GM21360 (cell line): ENCODE data around the gene PHC1.
A peak's percentile ranks its signal among the peaks of the same experiment; 100 is the strongest.
"Not testable (repeated sequence)": the region's sequence is repeated elsewhere in the genome, so short reads cannot be mapped to it uniquely, and the experiment has no call there.

ENCODE experiments used
- ATAC-seq: cut with Tn5 transposase; IDR thresholded peaks from one replicate; pipeline ENCODE4 v1.9.1; 2021; ENCODE audit warnings: mild to moderate bottlenecking, moderate library complexity; ENCODE audit not compliant: unreplicated experiment

Gene PHC1

DNA sequence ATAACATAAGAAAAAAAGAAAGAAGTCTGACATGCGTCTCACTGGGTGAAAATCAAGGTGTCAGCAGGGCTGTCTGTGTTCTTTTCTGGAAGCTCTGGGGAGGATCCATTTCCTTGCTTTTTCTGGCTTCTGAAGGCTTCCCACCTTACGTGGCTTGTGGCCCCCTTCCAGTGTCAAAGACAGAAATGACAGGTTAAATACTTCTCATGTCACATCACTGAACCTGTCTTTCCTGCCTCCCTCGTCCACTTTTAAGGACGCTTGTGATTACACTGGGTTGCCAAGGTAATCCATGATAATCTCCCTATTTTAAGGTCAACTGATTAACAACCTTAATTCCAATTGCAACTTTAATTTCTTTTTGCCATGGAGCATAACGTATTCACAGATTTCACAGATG lies 4.6 kb upstream of the PHC1 start:
- no peak for ATAC-seq

DNA sequence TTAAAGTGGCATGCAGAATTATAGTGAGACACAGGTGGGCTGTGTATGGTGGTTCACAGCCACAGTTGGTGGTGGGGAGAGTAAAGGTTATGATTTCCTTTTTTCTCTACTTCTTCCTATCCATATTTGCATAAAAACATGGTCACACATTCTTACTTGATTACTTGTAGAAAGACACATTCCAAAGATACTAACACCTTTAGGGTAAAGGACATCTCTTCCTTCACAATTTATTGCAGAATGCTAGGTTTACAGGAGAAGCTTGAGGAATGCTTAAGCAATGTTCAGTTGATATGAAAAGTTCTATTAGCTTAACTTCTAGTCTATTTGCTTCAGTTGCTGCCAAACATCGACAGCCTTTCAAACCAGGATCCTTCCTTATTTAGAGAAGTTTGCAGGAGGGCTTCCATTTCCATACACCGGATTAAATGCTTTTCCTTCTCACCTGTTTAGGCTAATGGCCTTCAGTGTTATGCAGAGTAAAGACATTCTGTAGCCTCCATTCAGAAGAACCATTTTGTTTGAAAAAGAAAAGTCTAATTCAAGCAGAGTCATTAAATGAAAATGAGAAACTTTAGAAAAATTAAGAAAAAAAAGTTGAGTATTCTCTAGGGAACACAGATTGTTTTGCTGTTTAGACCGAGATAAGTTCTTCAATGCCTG lies 2.6 kb upstream of the PHC1 start:
- ATAC-seq, result no peak

DNA sequence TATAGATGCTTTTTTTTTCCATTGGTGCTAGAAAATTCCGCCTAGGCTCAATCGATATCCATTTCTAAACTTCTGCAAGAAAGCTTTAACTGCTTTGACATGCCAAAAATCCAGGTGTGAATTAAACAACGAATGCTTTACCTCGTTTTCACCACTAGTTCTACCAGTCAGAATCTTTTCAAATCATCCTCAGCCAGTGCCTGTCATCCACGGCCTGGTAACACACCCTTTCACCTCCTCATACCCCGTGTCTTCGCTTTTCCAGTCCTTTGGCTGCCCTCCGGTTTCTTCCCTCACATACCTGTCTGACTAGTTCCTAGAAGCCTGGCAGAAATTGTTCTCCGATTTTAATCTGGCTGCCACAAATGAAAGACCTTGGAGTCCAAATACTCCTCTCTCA lies 1.4 kb upstream of the PHC1 start:
- no peak for ATAC-seq

DNA sequence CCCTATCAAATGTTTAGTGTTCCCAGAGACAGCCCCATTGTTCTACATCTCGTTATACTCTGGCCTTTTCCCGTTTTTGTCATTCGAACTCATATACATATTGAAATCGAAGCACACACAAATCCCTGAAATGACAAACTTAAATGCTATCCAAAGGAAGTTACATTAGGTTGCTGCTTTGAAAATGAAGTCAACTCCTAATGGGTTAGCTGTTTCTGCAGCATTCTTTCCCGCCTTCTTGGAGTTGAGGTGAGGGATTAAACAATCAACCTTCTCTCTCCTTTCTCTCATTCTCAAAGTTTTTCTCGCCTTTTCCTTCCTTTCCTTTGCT lies 642 bp upstream of the PHC1 start:
- no peak for ATAC-seq

DNA sequence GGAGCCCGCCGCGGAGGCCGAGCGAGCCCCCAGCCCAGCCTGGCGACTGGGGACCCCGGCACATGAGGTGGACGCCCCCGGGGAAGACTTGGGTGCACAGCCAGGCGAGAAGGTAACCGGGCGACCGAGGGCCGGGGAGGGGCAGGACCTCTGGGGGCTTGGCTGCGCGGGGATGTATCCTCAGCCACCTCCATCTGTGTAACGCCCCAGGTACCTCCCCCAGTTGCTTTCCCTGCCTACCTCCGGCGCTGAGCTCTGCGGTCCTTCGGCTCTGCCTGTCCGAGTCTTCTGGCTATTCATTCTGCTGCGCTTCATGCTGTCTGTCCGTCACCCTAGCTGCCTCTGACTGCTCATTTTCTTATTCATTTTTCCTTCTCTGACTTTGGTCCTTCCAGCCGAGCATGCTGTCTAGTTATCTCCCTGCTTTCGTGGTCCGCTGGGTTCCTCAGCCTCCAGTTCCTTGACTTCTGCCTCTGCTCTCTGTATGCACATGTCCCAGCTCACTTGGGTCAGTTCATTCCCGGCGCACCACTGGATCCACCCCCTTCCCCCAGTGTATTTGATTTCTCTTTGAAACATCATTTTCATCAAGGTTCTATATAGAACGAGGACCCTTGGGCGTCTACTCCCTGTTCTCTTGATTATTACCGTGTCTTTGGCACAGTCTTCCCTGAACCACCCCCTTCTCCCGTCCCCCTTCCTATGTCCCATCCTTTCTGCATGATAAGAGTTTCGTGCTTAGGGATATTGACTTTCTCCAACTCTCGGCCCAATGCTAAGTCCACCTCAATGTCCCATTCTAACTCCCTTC lies 612 bp downstream of the PHC1 start:
- ATAC-seq, result peak; percentile 61

DNA sequence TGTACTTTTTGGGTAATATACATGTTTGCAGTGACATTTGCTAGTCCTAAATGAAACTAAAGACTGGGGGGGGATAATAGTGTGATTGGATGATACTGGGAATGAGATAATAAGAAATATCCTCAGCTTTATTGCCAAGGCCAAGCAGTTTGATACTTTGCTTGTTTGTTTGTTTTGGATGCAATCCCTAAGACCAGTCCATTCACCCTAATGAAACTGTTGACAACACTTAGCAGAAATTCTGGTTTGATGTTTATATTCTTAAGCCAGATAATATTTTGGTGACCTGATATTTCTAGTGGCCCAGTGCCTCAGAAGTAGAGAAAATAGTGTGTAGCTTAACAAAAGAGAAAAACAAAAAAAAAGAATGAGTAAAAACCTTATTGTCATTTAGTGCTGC lies 1.8 kb downstream of the PHC1 start:
- no peak for ATAC-seq

DNA sequence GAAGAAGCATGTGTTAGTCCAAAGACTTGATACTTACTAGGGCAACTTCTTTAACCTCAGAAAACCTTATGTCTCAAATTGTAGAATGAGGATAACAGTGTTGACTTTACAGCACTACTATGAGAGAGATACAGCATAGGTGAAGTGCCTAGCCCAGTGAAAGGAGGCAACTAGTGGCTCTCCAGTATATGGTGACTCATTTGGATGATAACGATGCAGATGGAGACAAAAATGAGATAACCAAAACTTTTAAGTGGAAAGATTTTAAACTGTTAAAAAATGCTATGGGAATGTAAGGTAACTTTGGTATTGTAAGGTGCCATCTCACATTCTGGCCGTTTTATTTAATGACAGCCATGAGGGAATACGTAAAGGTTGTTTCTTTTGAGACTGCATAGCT lies 2.7 kb downstream of the PHC1 start:
- no peak for ATAC-seq

DNA sequence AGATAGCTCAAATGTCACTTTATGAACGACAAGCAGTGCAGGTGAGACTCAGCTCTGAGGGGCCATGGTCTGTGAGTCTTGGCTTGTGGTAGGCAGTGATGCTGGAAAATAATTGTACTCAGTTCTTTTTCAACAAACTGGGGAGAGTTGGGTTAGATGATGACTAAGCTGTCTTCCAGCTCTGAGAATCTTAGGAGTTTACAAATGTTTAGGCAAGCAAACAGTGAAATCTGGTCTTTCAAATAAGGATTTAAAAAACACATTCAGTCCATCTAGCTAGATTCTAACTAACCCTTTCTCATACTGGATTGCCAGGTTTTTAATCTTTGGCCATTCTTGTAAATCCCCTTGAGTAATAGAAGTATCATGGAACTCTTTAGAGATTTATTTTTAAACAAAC lies 3.4 kb downstream of the PHC1 start:
- ATAC-seq, result no peak

DNA sequence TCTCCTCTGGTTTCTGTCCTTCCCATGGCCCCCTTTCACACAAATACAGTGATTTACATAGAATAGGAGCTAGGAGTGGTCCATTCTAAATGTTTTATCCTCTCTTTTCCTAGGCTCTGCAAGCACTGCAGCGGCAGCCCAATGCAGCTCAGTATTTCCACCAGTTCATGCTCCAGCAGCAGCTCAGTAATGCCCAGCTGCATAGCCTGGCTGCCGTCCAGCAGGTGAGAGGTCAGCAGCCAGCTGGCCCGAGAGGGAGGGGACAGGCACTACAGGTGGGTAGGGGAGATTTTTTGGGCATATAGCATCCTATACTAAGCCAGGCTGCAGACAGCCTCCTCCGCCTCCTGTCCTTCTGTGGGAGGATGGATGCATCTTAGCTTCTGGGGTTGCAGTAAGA lies 5.3 kb downstream of the PHC1 start:
- ATAC-seq, result not testable (repeated sequence)

DNA sequence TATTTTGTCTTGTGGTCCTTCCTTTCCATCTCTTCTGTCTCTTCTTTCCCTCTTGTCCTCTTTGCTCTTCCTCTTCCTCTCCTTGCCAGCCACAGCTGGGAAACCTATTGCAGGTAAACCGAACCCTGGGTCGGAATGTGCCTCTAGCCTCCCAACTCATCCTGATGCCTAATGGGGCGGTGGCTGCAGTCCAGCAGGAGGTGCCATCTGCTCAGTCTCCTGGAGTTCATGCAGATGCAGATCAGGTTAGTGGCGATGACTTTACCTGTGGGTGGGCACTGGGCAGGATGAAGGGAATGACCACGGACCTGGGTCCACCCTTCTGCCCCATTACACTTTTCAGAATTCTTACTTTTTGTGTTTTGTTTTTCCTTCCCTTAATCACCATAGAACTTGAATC lies 8.2 kb downstream of the PHC1 start:
- ATAC-seq, result no peak

DNA sequence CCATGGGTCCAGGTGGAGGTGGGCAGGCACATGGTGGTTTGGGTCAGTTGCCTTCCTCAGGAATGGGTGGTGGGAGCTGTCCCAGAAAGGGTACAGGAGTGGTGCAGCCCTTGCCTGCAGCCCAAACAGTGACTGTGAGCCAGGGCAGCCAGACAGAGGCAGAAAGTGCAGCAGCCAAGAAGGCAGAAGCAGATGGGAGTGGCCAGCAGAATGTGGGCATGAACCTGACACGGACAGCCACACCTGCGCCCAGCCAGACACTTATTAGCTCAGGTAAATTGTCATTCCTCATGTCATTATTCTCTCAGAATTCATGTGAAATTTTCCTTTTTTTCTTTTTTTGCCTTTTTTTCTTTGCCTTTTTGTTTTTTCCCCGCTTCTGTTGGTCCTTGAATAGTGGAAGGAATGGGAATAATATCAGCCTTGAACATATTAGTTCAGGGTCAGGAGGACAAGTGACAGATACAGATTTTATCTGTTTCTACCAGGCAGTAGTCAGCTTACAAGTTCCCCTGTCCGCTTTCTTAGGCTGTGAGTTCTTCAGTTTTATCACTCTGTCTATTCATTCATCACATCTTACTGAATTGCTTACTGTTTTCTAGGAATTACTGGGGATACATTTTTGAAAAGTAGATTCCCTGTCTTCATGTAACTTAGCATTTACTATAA lies 16.5 kb downstream of the PHC1 start:
- not testable (repeated sequence) for ATAC-seq

DNA sequence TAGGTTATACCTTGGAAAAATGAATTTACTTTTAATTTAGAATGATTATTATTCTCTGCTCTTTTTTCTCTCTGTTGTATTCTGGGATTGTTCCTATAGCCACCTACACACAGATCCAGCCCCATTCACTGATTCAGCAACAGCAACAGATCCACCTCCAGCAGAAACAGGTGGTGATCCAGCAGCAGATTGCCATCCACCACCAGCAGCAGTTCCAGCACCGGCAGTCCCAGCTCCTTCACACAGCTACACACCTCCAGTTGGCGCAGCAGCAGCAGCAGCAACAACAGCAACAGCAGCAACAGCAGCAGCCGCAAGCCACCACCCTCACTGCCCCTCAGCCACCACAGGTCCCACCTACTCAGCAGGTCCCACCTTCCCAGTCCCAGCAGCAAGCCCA lies 18.2 kb downstream of the PHC1 start:
- ATAC-seq, result not testable (repeated sequence)

DNA sequence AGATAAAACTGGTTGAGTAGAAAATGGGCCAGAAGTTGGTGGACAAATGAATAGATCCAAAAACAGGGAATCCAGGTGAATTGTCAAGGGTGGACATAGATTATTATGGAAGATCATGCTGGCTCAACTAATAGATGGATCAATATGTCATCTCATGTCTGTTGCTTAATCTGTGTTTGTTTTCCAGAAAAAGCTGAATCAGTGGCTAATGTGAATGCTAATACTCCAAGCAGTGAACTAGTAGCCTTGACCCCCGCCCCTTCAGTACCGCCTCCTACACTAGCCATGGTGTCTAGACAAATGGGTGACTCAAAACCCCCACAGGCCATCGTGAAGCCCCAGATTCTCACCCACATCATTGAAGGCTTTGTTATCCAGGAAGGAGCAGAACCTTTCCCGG lies 19.8 kb downstream of the PHC1 start:
- not testable (repeated sequence) for ATAC-seq

DNA sequence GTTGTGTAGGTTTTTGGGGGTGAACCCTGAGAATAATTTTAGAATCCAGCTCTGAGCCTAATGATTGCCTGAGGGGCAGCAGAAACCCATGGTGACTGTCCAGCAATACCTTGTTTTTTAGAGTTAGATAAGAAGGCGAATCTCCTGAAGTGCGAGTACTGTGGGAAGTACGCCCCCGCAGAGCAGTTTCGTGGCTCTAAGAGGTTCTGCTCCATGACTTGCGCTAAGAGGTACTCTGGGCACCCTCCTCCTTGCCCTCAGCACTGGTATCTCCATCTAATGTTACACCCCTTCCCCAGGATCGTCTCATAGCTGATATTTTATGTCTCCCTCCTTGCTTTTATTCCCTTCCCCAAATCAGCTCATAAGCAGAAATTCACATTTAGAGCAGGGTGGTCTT lies 22.4 kb downstream of the PHC1 start:
- no peak for ATAC-seq

DNA sequence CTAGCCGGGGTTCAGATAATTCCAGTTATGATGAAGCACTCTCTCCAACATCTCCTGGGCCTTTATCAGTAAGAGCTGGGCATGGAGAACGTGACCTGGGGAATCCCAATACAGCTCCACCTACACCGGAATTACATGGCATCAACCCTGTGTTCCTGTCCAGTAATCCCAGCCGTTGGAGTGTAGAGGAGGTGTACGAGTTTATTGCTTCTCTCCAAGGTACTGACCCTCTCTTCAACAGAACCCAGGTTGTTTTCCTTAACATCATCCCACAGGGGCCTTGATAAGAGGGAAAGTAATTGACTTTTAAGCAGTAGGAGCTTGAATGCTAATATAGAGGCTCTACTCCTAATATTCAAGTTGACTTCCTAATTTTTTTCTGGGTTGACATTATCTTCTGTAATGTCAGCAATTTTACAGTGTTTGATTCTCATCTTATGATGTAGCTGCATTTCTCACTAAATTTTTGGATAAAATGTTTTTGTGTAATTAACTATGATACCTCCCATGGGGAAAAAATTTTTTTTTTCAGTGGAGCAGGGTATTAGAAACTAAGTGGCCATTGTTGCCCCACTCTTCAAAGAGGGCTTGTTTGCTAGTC lies 23.6 kb downstream of the PHC1 start:
- ATAC-seq, result not testable (repeated sequence)

DNA sequence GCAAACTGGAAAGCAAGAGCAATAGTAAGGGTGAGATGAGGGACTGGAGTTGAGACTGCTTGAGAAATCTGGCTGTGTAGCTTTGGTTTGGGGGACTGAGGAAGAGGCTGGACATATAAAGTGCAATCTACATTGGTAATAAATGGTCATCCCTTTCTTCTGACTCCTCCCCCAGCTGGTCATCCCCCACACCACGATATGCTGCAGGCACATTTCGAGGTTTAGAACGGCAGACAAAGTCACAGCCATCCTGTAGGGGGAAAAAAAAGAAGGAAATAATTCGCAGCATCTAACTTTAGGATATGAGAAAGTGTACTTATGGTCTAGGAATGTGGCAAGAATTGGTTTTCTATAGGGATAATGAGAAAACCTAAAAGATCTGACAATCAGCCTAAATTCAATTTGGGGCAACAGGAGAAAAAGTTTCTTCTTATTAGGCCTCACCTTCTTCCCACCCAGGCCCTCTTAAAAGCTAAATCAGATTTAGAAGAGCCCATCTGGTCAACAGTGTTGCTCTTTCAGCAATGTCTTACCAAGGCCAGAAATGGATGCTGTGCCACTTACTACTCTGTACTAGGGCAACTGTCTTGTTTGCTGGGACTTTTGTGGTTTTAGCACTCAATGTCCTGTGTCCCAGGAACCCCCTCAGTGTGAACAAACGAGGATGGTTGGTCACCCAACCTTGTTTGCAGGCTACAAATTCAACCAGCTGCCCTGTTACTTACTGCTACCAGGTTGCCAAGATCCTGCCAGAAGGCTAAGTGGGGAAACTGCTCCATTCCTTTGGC lies 27.6 kb downstream of the PHC1 start:
- ATAC-seq, result no peak

DNA sequence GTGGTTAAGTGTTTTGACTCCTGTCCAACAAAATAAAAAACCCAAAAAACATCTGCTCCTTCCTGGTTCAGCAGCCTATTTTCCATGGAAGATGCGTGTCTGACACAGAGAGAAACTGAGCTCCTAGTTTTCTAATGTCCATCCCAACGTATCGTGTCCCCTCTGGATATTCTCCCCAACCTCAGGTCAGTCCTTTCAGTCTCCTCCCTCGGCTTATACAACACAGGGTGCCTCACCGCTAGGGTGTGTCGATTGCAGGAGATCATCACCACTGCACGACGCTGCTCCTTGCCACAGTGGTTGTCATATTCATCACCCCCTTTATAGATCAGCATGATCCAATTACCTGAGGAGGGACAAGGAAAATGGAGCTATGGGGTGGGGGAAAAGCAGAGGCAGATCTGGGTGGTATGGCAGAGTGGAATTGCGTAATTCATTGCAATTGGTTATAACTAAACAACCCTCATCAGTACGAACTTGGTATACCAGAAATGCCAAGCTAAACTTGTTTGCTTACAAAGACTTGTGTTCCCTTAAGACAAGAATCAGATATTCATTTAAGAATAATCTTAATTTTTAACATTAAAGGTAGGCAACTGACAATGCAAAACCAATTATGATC lies 29.4 kb downstream of the PHC1 start:
- ATAC-seq, result no peak

DNA sequence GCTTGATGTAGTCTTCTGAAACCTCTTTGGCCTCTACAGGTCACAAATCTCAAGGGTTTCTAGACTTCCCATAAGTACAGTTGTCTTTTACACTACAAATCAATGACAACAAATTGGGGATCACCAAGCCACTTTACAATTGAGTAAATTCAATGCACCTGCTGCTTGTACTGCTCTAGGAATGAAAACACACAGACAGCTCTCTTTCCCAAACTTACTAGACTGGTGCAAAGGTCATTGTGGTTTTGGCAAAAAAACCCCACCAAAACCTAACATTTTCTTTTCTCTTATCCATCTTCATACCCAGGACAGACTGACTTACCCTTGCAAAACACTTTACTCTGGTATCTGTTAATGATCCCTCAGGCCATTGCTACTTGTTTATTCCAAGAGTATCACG lies 32.4 kb downstream of the PHC1 start:
- no peak for ATAC-seq

DNA sequence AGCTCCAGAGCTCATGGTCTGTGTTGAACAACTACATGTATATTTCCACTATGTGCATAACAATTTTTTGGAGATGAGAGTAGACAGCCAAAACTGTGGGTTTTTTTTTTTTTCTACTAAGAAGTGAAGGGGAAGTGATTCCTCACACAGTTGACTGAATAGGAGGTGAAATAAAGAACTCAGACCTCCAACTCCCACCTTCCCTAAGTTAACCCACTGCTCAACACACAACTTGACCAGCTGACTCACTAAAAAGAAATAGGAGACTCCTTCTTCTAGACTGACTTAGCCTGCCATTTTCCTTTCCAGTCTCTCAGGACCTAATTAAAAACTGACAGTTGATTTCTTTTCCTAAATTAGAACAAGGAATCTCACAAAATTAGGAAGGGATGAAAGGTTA lies 33.4 kb downstream of the PHC1 start:
- ATAC-seq, result no peak

DNA sequence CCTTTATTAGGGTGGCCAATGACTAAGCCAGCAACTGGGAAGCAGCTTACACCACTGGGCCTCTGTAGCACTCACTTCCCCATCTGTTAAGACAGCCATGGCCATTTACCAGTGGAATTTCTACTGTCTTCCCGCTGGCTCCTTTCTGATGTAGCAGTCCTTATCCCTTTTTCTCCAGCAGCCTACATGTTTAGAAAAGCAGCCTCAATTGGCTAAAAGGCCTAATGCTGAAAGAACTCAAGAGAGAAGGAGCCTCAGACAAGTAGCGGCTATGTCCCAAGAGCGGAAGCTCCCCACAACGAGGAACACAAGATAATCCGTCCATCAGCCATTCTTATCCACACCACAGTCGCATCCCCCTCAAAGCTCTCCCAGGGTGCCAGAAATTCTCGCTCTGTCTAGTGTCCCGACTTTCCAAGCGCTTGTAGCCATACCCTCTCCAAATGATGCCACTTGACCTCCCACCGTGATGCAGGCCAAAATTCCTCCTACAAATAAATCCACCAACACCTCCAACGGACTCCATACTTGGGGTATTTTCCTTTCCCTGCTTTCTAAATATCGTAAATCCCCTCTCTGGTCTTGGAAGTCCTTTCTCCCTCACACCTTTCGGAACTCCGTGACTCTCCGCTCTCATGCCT lies 34.5 kb downstream of the PHC1 start:
- ATAC-seq, result no peak
